CD4-positive, alpha-beta T cell treated with Interleukin-15 for 4 hours (primary cell): ENCODE results near the gene DCK.

Source experiments
- DNase-seq: peaks from one replicate; pipeline ENCODE4 v3.0.0-alpha.2; 2020; ENCODE audit warnings: low spot score

DCK gene

GRCh38 chr4:71064521-71064920, 71.1 kb downstream of the DCK start:
- no peak for DNase-seq

GRCh38 chr4:71065991-71066510, 72.6 kb downstream of the DCK start:
- no peak for DNase-seq

- DNase-seq: no peak
These were observed 73.6 kb downstream of the DCK start for GRCh38 chr4:71066737-71067716.

DNA sequence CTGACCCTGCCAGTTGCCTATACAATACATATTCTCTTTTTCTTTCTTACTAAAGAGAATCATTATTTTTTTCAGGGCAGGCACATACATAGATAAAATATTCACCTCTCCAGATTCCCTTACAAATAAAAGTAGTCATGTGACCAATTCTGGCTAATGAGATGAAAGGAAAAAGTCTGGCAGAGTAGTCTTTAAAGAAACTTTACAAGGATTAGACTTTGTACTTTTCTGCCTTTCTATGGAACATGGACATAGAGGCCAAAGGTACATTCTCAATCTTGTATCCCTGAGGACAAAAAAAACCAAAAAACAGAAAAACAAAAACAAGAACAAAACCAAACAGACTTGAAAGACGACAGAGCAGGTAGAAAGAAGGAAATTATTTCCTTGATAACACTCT, 75.6 kb downstream of the DCK start:
- DNase-seq: no peak

GRCh38 chr4:71070015-71070414, 76.6 kb downstream of the DCK start:
- DNase-seq: no peak

- no peak for DNase-seq
These were observed 81.2 kb downstream of the DCK start for GRCh38 chr4:71074452-71075299.
